Thyroid gland (tissue), 4 donors: ENCODE measurements around the gene NDUFAF5.

Source experiments
- CTCF ChIP-seq, 6 experiments: fragments of 200-600 bp in 3 of 6; fragments of 450-650 bp in 3 of 6; sonication (generic) in 3 of 6; IDR thresholded peaks; one replicate each; pipeline ENCODE4 v1.5.1; 2016 to 2019; ENCODE audit warnings: antibody characterized with exemption in 6 of 6, mild to moderate bottlenecking in 2 of 6, inconsistent platforms in 1 of 6, moderate library complexity in 1 of 6
- POLR2A ChIP-seq, 2 donors: fragments of 450-650 bp; IDR thresholded peaks; one replicate each; pipeline ENCODE4 v1.6.1; 2017; ENCODE audit warnings: antibody characterized with exemption in 2 of 2, mild to moderate bottlenecking in 2 of 2, moderate library complexity in 1 of 2

- TF ChIP-seq CTCF (IDR thresholded peaks at IDR 0.05), result no peak
- no peak for TF ChIP-seq POLR2A (IDR thresholded peaks at IDR 0.05)
These were observed 67.5 kb downstream of the NDUFAF5 start for GRCh38 chr20:13852306-13852705.
